ENCODE data around the gene MRM1.

DNA sequence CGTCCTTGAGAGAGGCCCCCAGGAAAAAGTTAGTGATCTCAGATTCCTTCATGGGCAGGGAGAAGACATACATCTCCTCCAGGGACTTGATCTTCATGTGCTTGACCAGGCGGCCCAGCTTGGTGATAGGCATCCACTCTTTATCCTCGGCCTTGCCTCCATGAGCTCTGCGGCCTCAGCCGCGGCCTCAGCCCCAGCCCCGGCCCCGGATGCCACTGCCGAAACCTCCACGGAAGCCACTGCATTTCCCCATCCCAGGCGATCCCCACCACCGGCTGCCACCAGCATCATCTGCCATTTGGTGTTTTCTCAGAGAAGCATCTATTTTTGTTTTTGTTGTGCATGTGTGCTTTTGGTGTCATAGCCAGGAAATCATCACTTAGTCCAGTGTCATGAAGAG lies 26.4 kb upstream of the MRM1 start:
- TF ChIP-seq POLR2A (IDR thresholded peaks at IDR 0.05): no peak
- TF ChIP-seq, protein P1, sequence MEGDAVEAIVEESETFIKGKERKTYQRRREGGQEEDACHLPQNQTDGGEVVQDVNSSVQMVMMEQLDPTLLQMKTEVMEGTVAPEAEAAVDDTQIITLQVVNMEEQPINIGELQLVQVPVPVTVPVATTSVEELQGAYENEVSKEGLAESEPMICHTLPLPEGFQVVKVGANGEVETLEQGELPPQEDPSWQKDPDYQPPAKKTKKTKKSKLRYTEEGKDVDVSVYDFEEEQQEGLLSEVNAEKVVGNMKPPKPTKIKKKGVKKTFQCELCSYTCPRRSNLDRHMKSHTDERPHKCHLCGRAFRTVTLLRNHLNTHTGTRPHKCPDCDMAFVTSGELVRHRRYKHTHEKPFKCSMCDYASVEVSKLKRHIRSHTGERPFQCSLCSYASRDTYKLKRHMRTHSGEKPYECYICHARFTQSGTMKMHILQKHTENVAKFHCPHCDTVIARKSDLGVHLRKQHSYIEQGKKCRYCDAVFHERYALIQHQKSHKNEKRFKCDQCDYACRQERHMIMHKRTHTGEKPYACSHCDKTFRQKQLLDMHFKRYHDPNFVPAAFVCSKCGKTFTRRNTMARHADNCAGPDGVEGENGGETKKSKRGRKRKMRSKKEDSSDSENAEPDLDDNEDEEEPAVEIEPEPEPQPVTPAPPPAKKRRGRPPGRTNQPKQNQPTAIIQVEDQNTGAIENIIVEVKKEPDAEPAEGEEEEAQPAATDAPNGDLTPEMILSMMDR (IDR thresholded peaks at IDR 0.05): no peak
- no peak for TF ChIP-seq POLR2AphosphoS5 (IDR thresholded peaks at IDR 0.05; ENCODE audit: insufficient read depth in 1 of 2, low read depth in 1 of 2)

All from vagina (tissue), 2 donors.